ENCODE measurements around the gene LYRM7. TPM values are rescaled to one million over a fixed set of nuclear protein-coding genes. Genes with fewer than 3 reads are reported as not detected.

Gene LYRM7
- total and polyA plus RNA-seq, 7 donors: 5.7 to 11.8 (median 8.4) TPM

- DNase-seq: no peak
- H3K27ac ChIP-seq: no peak overlapping the region
- H3K4me3 ChIP-seq: no peak overlapping the region
- H3K36me3 ChIP-seq: no peaks in the 10 kb centered on the region
- WGBS, 2 donors: 91 to 93% methylated on average over 7 of the region's 7 CpGs
- no peaks in the 10 kb centered on the region for H3K27me3 ChIP-seq
- peaks cover 0 to 14% (median 10%) of the 10 kb centered on the region in 4 donors for H3K4me1 ChIP-seq
- no peaks in the 10 kb centered on the region for H3K9me3 ChIP-seq
- intact Hi-C loops (cut with DNase I): no loop called here
- no peak for TF ChIP-seq POLR2A (IDR thresholded peaks at IDR 0.05)
- no peak for TF ChIP-seq POLR2AphosphoS5 (IDR thresholded peaks at IDR 0.05)
- TF ChIP-seq EP300 (IDR thresholded peaks at IDR 0.05): no peak
- no peak for TF ChIP-seq CTCF (IDR thresholded peaks at IDR 0.05)
Observed at GRCh38 chr5:131220566-131220965, 49.8 kb downstream of the LYRM7 start.

- Histone ChIP-seq H3K9me3 (no peaks in the 10 kb centered on the region), H3K4me3 (no peak overlapping the region), H3K27ac (no peak overlapping the region), H3K36me3 (no peaks in the 10 kb centered on the region), H3K4me1 (peaks cover 0 to 14% (median 10%) of the 10 kb centered on the region in 4 donors), H3K27me3 (no peaks in the 10 kb centered on the region)
- no peak for DNase-seq
- intact Hi-C loops (cut with DNase I): no loop called here
- TF ChIP-seq EP300 (IDR thresholded peaks at IDR 0.05): no peak
- no peak for TF ChIP-seq POLR2AphosphoS5 (IDR thresholded peaks at IDR 0.05)
- TF ChIP-seq POLR2A (IDR thresholded peaks at IDR 0.05): no peak
- no peak for TF ChIP-seq CTCF (IDR thresholded peaks at IDR 0.05)
- WGBS, 2 donors: 93 to 96% methylated on average over 10 of the region's 10 CpGs
Observed at GRCh38 chr5:131221008-131221703, 50.4 kb downstream of the LYRM7 start.

- Histone ChIP-seq H3K9me3 (no peaks in the 10 kb centered on the region), H3K4me3 (no peak overlapping the region), H3K36me3 (no peaks in the 10 kb centered on the region), H3K4me1 (peaks cover 0 to 14% (median 10%) of the 10 kb centered on the region in 4 donors), H3K27me3 (no peaks in the 10 kb centered on the region), H3K27ac (no peak overlapping the region)
- TF ChIP-seq POLR2A (IDR thresholded peaks at IDR 0.05) (no peak), CTCF (IDR thresholded peaks at IDR 0.05) (no peak), EP300 (IDR thresholded peaks at IDR 0.05) (no peak), POLR2AphosphoS5 (IDR thresholded peaks at IDR 0.05) (no peak)
- DNase-seq: no peak
- intact Hi-C loops (cut with DNase I): no loop called here
Observed at GRCh38 chr5:131221888-131222287, 51.1 kb downstream of the LYRM7 start.

- Histone ChIP-seq H3K36me3 (no peaks in the 10 kb centered on the region), H3K4me1 (peaks cover 0 to 14% (median 10%) of the 10 kb centered on the region in 4 donors), H3K27me3 (no peaks in the 10 kb centered on the region), H3K9me3 (no peaks in the 10 kb centered on the region), H3K4me3 (no peak overlapping the region), H3K27ac (no peak overlapping the region)
- intact Hi-C loops (cut with DNase I): no loop called here
- no peak for DNase-seq
- TF ChIP-seq EP300 (IDR thresholded peaks at IDR 0.05): no peak
- TF ChIP-seq POLR2AphosphoS5 (IDR thresholded peaks at IDR 0.05): no peak
- no peak for TF ChIP-seq POLR2A (IDR thresholded peaks at IDR 0.05)
- no peak for TF ChIP-seq CTCF (IDR thresholded peaks at IDR 0.05)
Observed at GRCh38 chr5:131222731-131223130, 52.0 kb downstream of the LYRM7 start.
